AG08396 (cell line): ENCODE results near the gene MZT2B.
"Not testable (repeated sequence)": the region's sequence is repeated elsewhere in the genome, so short reads cannot be mapped to it uniquely, and the experiment has no call there.

Experiments
- DNase-seq: peaks from one replicate; pipeline ENCODE4 v3.0.0; 2012; ENCODE audit warnings: low spot score, mixed read lengths

MZT2B gene, protein sequence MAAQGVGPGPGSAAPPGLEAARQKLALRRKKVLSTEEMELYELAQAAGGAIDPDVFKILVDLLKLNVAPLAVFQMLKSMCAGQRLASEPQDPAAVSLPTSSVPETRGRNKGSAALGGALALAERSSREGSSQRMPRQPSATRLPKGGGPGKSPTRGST

DNA sequence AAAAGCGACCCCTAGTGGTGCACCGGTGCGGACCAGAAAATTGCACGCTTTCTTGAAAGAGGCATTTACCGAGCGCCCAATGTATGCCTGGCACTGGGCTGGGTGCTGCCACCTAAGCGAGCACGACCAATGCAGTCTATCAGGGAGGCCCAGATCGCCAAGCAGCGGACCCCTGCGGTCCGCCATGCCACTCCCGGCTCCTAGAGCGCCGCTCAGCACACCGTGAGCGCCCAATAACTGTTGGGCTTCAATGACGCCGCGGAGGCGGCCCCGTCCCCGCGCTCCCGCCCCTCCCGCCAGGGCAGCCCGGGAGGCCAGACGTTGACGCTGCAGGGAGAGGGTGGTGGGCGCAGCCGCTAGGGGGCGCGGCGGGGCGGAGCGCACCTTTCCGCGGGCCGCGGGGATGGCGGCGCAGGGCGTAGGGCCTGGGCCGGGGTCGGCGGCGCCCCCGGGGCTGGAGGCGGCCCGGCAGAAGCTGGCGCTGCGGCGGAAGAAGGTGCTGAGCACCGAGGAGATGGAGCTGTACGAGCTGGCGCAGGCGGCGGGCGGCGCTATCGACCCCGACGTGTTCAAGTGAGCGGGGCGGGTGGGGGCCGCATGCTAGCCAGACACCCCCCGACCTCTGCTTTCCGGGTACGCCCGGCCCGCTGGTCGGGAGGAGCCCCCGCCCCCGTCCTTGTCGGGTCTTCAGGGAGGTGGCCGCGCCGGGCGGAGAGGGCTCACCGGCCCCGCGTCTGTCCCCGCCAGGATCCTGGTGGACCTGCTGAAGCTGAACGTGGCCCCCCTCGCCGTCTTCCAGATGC lies at the start of gene MZT2B:
TSS of gene MZT2B (plus strand) at position 383 of the 803 bp plus-strand sequence. CDS start at position 404, 21 bp downstream.
- DNase-seq = peak; percentile 94

DNA sequence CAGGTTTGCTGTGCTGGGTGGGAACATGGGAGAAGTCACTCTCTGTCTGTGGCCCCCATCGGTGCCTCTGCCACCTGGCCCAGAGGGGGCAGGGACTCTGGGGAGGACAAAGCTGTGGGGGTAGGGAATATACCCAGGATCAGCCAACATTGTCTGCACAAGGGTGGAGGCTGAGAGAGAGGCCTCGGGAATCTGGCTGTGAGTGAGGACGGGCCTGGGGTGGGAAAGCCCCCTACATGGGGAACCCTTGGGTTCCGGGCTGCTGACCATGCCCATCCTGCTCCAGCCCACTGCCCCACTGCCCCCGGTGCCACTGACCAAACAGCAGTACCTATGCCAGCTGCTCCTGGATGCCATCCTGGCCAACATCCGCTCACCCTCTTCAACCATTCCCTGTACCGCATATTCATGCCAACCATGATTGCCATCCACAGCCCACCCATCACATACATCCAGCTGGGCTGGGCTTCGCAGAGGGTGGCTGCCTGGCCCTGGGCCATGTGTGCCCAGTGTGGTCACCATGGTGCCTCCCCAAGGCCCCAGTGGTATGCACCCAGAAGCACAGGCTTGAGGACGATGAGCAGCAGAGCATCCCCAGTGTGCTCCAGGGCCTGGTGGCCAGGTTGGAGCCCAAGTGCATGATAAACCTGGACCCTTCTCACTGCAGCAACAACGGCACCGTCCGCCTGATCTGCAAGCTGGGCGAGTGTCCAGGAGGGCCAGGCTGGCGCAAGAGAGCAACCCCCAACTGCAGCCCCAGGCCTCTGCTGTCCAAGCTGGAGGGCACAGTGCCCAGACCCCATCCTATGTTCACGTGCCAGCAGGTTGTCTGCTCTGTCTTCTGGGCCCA lies 46.1 kb upstream of the MZT2B start:
- DNase-seq = no peak

DNA sequence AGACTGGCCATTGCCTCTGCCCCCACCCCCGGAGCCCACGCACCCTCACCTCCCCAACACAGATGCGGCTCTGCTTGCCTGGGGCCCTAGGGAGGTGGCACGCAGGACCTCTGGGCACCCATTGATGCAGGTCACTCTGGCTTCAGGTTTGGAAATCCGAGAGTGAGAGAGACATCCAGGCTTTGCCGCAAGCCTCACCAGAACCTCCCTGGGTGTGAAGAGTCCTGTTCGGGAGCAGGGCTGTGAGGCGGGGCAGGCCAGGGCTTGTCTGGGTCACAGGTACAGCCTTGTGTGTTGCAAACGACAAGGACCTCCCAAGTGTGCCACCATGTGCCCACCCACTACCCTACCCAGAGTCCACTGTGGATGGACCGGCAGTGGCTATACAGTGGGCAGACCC lies 45.5 kb upstream of the MZT2B start:
- DNase-seq = not testable (repeated sequence)

DNA sequence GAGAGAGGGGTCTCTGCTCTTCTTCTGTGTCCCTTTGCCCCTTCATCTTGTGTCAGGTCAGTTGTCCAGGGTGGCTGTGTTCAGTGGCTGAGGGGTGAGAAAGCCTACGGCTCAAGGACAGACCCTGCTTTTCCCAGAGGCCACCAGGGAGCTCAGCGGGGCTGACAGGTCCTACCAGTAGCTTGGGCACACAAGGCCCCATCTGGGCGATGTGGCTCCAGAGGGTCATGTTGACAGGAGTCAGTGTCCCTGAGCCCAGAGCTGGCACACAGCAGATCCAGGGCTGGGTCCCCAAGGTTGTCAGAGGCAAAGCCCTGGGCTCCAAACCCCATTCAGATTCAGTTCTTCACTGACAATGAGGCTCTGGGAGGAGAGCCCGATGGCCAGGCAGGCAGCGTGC lies 44.9 kb upstream of the MZT2B start:
- DNase-seq = not testable (repeated sequence)

DNA sequence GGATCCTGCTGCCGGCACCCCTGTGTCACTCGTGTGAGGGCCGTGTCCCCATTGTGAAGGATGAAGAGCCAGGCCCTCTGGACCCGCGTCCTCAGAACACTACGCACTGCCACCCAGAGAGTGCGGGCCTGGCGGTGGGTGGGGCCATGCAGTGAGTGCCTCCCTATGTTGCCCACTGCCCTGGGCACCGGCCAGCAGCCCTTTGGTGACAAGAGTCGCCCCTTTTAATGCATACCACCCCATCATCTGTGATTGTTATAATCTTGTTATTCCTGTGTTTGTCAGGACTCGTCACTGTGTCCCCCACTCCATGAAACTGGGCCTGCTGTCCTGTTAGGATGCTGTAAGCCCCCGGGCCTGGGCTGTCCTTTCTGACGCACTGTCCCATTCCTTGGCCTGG lies 43.7 kb upstream of the MZT2B start:
- not testable (repeated sequence) for DNase-seq

DNA sequence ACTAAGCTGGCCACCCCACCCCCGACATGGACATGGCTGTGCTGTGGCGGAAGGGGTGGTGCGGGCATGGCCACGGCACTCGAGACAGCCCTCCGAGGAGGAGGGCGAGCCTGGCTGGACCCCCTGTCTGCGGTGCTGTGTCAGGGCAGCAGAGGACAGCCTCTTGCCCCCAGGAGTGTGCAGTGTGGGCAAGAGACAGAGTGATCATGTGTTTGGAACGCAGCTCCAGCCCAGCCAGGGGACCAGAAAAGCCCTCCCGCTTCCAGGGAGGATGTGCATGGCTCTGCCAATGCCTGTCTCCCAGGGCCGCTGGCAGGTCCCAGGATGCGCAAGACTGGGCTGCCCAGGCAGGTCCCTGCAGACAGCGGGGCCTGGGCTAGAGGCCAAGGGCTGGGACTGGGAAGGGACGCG lies 43.2 kb upstream of the MZT2B start:
- DNase-seq = not testable (repeated sequence)

DNA sequence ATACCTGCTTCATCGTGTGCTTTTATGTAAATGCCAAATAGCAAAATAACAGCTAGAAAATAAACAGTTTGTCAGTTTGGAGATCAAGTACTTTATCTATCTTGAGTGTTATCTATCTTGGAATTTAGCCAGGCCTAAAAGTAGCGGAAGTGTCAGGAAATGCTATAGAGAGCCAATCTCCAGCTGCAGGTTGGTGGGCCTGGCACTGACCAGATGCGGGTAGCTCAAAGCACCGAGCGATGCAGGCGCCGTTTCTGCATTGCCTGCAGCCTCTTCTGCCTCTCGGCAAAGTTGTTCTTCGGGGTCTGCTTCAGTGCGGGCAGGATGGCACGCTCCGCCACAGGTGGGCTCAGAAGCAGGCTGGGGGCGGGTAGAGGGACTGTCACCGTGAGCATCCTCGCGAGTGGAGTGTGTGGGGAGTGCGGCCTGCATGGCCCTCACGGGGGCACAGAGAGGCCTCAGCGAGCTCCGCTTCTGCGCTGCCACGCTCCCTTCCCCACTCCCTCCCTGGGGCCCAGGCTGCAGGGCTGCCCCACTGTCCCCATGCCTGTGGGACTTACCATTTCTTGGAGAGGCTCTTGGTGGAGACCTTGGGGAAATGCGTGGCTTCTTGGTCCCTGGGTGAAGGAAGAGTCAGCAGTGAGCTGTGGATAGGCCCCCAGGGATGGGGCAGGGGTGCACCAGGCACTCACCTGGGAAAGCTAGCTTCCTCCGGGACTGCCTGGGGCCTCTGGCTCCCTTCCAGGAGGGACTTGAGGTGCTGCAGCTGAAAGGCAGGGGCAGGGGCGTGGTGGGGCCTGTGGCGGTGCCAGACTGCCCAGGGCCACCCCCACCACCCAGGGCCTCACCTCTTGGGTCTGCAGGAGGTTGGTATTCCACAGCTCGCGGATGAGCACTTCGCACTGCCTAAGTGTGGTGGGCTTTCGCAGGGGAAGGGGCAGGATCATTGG lies 42.5 kb upstream of the MZT2B start:
- not testable (repeated sequence) for DNase-seq

DNA sequence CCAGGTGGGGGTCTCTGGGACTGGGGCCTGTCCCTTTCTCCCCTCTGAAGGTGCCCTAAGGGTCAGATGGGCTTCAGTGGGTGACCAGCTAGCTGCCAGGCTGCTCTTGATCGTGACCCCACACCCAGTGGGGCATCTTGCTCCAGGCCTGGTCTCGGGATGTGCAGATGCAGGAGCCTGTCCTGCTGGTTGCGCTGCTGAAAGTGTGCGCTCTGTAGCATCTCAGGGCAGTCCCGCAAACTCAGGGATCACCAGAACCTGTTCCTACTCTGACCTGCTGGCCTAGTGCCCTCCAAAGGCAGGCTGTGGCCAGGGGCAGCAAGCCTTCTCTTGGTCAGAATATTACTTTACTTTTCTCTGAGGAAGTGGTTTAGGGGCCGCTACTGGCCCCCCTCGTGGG lies 41.5 kb upstream of the MZT2B start:
- DNase-seq = not testable (repeated sequence)

DNA sequence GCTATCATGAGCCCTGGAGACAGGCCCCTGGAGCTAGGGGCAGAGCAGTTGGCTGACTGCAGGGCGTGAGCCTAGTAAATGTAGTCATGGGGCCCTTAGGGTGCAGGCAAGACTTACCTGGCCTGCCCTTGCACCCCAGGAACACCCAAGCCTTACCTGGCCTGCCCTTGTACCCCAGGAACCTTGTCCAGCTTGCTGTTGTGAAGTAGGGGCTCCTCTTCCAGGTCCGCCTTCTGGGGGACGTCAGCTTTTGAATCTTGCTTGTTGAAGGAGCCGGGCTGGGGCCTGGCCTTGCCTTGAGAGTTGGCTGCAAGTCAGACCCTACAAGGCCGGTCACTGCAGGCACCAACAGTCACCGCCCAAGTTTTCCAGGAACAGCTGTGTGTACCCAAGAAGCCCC lies 41.1 kb upstream of the MZT2B start:
- DNase-seq = not testable (repeated sequence)

DNA sequence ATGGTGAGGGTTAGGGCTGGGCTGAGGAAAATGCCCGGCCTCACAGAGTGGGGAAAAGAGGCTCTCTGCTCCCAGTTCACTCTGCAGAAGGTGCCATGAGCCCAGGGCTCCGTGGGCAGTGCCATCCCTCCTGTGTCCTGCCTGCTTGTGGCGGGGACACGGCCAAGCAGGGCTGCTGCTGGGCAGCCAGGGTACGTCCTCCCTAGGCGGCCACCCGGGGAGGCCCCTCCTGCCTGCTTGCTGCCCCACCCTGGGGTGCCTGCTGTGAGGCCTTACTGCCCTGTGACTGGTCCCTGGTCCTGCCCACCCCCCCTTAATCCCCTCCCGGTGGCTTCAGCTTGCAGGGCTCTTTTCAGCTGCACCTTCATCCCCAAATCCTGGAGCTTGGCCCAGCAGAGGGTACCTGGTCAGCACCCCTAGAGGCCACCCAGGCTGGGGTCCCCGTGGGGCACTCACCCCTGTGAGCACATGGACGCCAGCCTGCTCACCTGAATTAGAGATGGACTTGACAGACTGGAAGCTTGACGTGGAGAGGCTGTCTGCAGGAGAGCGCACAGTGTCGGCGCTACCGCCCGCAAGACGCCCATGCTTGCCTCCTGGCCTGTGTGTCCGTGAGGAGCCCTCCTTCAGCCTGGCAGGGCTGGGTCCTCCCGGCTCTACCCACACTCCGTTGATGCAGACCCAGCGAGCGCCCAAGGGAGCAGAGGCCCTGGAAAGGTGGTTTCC lies 40.3 kb upstream of the MZT2B start:
- DNase-seq = not testable (repeated sequence)

DNA sequence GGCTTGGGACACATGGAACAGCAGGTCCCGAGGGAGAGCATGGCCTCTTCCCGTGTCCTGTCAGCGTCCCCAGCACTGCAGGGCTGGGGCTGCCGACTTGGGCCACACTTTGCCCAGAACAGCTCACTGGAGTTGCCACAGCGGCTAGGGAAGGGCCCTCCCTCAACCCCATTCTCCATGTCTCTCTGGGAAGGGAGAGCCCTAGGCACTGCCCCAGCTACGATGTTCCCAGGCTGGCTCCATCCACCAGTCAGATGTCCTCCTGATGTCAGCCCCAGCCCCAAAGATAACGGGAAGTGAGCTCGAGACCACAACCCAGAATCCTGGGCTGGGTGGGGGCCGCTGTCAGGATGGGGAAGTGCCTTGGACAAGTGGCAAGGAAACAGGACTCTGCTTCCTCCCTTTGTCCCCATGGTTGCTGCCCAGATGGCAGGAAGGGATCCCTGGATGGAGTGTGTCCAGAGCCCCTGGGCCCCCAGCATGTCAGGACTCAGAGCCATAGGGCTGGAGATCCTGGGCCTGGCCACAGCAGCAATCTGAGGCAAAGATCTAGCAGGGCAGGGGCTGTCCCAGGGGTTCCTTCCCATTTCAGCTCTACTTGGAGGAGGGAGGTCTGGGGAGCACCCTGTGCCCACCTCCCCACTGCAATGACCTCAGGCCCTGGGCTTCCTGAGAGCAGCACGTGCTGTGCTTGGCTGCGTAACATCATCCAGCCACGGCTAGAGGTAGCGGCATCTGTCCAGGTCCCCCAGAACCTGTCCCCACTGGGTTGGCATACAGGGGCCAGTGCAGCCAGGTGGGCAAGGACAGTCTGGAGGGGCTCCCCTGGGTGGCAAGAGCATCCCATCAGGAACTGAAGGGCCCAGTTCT lies 39.4 kb upstream of the MZT2B start:
- not testable (repeated sequence) for DNase-seq

DNA sequence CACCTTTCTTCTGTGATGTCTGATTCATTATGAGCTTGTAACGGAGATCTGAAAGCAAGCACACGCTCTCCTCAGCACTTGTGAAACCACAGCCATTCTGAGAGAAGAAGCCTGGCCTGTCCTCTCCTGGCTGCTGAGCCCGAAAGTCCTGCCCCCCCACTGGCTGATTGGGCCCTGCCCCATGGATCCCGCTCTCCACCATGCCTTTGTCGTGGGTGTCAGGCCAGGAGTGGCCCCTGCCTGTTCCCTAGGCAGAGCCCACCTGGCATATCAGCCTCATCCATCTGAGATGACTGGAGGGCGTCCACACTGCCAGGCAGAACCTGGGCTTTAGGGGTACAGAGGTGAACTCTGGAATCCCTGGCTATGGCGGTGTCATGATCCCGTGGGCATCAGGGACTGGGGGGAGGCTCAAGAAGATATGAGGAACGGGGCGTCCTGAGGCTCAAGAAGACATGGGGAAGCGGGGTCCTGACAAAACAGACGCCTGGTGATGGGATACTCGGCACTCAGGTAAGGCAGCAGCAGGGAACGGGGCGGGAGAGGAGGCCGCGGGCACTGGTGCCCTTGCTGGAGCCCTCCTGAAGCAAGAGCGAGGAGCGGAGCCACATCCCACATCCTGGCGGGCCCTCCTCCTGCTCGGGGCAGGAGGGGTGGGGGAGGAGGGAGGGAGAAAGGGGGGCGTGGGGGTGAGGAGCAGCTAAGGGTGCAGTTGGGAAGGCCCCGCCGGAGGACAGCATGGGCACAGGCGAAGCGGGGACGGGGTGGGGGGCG lies 38.6 kb upstream of the MZT2B start:
- DNase-seq = not testable (repeated sequence)

DNA sequence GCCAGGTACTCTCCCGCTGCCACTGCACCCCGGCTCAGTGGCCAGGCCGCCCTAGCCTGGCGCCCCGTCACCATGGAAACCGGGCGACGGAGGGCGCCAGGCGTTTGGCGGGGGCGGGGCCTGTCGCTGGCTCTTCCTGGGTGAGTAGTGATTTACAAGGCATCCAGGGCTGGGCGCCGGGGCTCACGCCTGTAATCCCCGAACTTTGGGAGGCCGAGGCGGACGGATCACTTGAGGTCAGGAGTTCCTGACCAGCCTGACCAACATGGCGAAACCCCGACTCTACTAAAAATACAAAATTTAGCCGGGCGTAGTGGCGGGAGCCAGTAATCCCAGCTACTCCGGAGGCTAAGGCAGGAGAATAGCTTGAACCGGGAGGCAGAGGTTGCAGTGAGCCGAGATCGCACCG lies 37.1 kb upstream of the MZT2B start, which contains the start of gene CCDC74B:
TSS of gene CCDC74B (minus strand) at position 107 of the 409 bp plus-strand sequence. CDS start 116 bp downstream, outside the sequence.
- DNase-seq = not testable (repeated sequence)

DNA sequence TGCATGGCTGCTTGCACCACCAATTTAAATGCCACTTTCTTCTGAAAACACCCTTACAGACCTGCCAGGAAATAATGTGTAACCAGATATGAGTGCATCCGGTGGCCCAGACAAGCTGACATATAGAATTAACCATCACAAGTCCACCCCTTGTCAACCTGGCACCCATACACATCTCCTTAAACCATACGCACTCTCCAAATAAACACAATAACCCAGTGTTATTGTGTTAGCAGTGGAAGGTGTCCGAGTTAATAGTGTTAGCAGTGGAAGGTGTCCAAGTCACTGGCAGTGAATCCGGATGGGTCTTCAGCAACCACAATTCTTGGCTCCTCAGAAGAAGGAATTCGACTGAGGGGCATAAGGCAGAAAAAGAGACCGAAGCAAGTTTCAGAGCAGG lies 33.5 kb upstream of the MZT2B start:
- DNase-seq = not testable (repeated sequence)

DNA sequence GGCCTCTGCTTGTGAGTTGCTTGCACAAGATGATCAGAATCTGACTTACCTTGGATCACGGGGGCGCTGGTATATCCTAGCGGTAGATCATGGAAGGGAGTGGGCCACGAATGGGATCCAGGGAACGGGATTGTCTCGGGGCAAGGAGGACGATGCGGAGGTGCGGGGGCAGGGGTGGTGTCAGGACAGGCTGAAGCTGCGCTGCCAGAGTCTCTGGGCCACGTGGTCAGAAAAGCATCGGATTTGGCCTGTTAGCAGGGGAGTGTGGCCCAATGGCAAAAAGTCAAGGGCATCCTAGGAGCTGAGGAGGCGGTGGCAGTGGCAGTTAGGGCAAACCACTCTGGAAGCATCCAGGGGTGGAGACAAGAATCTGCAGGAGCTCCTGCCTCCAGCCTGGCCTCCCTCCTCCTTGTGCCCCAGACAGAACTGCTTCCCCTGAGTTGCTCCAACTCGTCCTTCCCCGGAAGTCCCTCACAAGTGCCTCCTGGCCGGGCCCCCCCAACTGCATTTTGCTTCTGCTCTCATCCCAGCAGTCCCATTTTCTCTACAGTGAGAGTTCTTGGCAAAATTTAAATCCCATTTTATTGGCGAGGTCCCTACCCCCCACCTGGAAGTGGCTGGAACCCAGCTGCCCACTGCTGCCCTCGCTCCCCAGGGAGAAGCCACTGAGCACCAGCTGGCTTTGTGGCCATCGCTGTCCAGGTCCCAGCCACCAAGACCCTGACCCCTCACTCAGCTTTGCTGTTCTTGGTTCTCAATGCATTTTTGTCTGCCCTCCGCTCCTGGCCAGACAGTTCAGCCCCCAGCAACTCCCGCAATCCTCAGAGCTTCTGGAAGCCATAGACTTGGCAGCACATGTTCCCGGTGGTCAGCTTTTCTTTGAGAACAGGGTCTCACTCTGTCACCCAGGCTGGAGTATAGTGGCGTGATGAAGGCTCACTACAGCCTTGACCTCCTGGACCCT lies 31.6 kb upstream of the MZT2B start:
- DNase-seq = no peak

DNA sequence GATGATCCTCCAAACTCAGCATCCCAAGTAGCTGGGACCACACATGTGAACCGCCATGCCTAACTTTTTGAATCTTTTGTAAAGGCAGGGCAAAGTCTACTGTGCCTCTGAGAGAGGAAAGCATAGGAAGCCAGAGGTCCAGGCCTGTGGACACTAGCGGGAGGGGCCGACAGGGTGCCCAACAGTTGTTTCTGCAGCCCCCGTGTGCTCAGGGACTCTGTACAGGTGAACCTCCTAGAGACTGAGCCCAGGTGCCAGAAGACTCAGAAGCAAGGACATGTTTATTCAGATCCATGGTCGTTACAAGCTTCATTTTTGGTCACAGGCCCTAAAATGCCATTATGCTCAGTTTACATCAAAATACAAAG lies 30.9 kb upstream of the MZT2B start:
- not testable (repeated sequence) for DNase-seq

DNA sequence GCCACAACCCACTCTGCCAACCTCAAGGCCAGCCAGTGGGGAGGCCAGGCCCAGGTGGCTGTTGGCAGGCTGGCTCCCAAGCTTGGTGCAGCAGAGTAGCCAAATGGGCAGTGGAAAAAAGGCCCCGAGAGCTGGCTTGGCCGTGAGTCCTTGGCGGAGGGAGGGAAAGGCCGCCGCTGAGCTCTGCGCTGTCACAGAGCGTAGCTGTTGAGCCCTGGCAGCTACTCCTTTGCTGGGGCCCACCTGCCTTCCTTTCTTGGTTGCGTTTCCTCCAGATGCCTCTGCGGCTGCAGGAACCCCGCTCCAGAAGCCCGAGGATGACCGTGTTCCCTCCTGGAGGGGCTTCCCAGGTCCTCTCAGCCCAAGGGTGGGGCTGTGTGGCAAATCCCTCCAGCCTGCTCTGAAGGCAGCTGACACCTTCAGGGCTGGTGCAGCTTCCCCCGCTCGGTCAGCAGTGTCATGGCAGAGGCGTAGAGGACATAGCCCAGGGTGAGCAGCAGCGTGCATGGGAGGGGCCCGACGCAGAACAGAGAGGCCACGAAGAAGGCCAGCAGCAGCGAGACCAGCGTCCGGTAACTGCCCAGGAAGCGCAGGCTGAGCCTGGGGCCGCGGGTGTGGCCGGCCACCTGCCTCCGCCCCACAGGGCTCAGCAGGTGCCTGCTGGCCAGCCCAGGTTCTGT lies 29.8 kb upstream of the MZT2B start:
- not testable (repeated sequence) for DNase-seq
